Stimulated activated CD4-positive, alpha-beta T cell treated with anti-CD3 and anti-CD28 coated beads, Interleukin-15, amount 100 ng/mL, for 1 hour (primary cell): Measurements from ENCODE around the gene CHAT.

Source experiments
- DNase-seq, 2 donors: peaks; one replicate each; pipeline ENCODE4 v3.0.0-alpha.2; 2020; ENCODE audit warnings: low read depth in 1 of 2, low spot score in 1 of 2

Gene CHAT

GRCh38 chr10:49596836-49597235 is 17.0 kb upstream of the CHAT start:
- no peak for DNase-seq

GRCh38 chr10:49597426-49598163 is 16.2 kb upstream of the CHAT start:
- DNase-seq: no peak

DNA sequence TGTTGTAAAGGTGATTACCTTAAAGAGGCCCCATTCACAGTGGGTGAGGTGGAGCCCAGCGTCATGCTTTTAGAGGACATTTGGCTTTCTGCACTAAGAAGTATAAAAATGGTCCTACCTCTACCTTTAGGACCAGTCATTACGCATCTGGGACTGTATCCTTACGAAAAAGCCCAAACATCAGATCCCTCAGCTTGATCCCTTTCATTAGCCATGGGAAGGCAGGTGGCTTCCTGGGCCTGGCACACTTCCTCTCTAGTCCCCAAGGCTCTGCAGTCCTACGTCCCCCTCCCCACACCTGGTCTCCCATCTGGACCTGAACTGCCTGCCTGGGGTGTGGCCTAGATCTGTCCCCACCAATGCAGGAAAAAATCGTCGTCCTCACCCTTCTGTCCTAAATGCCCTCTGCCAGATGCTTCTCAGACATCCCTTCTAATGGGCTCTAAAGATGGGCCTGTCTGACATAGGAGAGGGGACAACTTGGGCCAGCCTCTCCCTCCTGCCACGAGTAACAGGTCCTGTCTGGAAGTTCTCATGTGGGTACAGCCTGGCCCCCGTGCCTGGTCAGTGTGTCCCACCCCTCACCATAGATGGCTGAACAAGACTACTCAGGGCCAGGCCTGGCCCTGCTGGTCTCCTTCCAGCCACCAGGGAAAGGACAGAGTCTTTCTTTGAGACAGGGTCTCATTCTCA is 15.5 kb upstream of the CHAT start:
- no peak for DNase-seq

GRCh38 chr10:49598986-49599385 is 14.9 kb upstream of the CHAT start:
- DNase-seq: no peak

DNA sequence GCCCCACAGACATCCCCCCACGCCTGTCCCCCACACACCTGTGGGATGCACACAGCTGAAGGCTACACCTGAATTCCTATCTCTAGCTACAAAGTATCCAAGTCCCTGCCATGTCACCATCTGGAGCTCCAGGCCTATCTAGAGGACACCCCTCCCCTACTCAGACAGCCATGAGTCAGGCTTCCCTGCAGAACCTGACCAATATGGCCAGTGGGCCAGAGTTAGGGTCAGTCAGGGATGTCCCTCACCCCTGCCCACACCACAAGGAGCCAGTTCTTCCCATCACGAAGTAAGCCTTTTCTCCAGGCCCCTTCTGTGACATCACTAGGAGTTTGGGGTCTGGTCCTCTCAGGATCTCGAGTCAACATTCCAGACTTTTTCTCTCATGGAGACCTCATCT is 14.3 kb upstream of the CHAT start:
- no peak for DNase-seq

GRCh38 chr10:49600046-49600445 is 13.8 kb upstream of the CHAT start:
- no peak for DNase-seq

DNA sequence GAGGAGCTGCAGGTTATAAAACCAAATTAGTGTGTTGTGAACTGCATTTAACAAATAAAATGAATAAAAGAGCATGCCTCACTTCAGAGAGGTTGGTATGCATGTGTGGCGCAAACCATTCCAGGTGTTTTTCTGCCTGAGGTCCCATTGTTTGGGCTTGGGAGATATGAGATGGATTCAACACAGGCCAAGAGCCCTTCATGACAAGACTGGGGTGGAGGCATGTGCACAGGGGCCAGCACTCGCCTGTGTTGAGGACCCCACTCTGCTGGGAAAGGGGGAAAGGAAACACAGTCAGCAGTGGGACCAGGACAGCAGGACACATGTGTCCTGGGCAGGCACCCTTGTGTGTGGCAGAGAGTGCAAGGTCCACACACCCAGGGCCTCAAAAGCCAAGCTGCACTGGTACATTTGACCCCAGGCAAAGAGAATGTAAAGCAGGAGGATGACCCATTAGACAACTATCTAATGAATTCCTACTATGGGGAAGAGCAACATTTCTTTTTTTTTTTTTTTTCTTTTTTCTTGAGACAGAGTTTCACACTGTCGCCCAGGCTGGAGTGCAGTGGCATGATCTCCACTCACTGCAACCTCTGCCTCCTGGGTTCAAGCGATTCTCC is 12.9 kb upstream of the CHAT start:
- no peak for DNase-seq

GRCh38 chr10:49601857-49602256 is 12.0 kb upstream of the CHAT start:
- DNase-seq: no peak

DNA sequence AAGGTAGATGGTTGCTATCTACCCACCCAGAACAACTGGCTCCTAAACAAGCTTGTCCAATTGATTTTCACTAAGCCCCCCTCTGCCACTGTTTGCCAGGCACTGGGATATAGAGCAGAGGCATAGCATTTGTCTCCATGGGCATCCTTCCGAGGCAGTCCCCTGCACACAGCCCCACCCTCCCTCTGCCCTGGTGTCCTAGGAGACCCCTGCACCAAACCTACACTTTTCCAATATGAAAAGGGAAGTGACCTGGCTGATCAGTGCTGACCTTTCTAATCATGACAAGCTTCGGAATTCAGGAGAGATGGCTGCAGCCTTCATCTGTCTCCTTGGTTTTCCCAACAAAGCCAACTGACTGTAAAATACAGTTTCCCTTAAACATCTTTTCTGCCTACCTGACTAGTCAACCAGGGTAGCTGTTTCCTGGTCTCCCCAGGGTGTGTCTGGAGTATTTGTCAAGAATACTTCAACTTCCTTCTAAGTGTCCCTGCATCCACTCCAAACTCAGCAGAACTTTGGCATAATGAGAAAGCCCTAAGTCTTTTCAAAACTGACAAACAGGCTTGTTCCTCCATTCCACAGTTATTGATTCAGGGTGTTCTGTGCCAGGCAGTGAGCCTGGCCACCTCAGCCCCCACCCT is 11.3 kb upstream of the CHAT start:
- DNase-seq: no peak

GRCh38 chr10:49605216-49605938 is 8.5 kb upstream of the CHAT start:
- no peak for DNase-seq

GRCh38 chr10:49605939-49606509 is 7.8 kb upstream of the CHAT start:
- no peak for DNase-seq

DNA sequence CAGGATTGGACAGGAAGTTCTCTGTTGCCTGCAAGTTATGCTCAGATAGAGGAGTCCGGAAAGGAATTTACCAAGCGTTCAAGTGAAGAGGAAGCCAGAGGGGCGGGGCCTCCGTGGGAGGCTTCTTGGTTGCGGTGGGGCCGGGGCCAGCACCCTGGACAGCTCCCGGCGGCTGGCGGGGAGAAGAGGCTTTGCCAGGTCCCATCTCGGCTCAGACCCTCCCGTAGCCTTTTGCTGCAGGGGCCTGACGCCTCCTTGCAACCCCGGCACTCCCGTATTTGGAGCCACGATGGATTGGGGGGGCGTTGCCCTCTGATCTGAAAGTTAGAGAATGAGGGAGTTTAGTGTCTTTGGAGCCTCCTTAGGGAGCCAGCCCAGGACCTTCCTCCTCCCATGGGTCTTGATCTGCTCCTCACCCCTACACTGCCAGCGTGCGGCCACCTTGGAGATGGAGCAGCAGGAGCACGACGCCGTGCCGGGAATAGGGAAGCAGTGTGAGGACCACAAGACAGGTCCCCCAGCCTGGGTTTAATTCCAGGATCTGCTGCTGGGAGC is 6.8 kb upstream of the CHAT start:
- peak; percentile 15 to 38 for DNase-seq

DNA sequence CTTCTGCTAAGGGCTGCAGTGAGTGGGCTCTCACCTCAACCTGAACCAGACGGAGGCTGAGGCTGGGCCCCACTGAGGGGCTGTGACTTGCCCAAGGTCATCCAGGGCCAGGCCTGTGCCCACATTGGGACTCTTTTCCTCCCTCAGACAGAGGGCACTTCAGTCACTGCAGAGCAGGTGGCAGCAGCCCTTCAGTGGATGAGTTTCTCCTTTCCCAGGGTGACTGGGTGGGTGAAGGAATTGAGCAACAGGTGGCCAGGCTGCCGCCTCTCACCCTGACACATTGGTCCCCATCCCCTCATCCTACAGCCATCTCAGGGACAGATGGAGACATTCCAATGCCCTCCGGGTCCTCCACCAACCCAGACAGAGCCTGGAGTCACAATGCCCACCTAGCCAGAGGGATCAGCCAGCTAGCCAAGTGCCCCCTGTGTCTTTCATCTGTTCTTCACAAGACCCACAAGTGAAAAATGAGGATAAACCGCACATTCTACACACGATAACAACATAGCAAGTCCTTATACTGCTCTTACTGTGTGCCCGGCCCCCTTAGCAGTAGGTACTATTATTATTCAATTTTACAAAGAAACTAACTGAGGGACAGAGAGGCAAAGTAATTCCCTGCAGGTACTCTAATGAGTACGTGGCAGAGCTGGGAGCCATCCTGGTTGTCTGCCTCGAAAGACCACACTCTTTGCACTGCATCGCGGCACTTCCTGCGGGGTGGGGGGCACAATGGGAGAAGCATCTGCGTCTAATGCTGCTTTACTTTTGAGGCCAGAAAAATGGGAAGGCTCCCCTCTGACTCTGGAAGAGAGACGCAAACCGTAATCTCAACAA is 5.5 kb upstream of the CHAT start:
- DNase-seq: no peak

GRCh38 chr10:49609006-49609282 is 4.9 kb upstream of the CHAT start:
- no peak for DNase-seq

GRCh38 chr10:49609283-49610113 is 4.3 kb upstream of the CHAT start:
- DNase-seq: no peak

GRCh38 chr10:49610114-49610457 is 3.8 kb upstream of the CHAT start, which contains the start of gene SLC18A3:
Gene SLC18A3, plus strand, starts transcription at chr10:49610310. Its CDS starts 431 bp downstream, at chr10:49610741.
- DNase-seq: no peak

GRCh38 chr10:49610458-49611165 is 3.2 kb upstream of the CHAT start:
- no peak for DNase-seq

DNA sequence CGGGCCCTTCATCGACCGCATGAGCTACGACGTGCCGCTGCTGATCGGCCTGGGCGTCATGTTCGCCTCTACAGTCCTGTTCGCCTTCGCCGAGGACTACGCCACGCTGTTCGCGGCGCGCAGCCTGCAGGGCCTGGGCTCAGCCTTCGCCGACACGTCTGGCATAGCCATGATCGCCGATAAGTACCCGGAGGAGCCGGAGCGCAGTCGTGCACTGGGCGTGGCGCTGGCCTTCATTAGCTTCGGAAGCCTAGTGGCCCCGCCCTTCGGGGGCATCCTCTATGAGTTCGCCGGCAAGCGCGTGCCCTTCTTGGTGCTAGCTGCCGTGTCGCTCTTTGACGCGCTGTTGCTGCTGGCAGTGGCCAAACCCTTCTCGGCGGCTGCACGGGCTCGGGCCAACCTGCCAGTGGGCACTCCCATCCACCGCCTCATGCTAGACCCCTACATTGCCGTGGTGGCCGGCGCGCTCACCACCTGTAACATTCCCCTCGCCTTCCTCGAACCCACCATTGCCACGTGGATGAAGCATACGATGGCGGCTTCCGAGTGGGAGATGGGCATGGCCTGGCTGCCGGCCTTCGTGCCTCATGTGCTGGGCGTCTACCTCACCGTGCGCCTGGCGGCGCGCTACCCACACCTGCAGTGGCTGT is 2.5 kb upstream of the CHAT start:
- DNase-seq: no peak
